ENCODE results near the gene ZNF749. TPM values are rescaled to one million over a fixed set of nuclear protein-coding genes. Genes with fewer than 3 reads are reported as not detected.

Gene ZNF749
- polyA plus RNA-seq, 1 donor from 2014 or later = 24.2 TPM

DNA sequence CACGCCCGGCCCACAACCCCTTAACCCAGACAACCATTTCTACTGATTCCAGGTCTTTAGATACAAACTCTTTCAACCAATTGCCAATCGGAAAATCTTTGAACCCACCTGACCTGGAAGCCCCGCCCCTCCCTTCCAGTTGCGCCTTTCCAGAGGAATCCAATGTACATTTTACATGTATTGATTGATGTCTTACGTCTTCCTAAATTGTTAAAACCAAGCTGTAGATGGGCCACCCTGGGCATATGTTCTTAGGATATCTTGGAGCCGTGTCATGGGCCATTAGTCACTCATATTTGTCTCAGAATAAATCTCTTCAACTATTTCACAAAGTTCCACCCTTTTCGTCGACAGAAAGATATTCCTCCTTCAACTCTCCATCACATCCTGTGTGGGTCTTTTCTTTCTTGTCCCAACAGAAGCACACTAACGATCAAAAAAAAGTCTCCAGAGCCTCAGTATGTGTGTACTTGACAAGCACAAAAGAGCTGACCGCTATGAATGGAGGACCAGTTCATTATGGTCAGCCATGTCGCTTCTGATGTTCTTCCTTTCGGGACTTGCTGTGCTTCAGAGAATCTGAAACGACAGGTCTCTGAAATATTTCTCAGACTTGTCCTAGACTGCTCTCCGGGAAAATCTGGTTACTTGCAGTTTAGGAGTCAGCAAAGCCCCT is 601 bp upstream of the ZNF749 start:
- Histone ChIP-seq H3K36me3 (ENCODE audit: insufficient read depth, low read length) (peaks cover 8% of the 10 kb centered on the region), H3K79me2 (replicated peaks; ENCODE audit: insufficient read depth, low read length) (peaks cover 37% of the 10 kb centered on the region), H3K9ac (ENCODE audit: low read length) (peak overlapping the region; percentile 64), H3K27ac (ENCODE audit: low read length) (peak overlapping the region; percentile 58), H3K4me3 (ENCODE audit: low read length) (peak overlapping the region; percentile 81), H3K4me2 (ENCODE audit: low read length) (peak overlapping the region; percentile 56), H2AFZ (ENCODE audit: low read depth, low read length) (peak overlapping the region; percentile 86), H3K27me3 (ENCODE audit: insufficient read depth, low read depth, low read length) (no peaks in the 10 kb centered on the region), H4K20me1 (ENCODE audit: insufficient read depth) (no peaks in the 10 kb centered on the region), H3K9me3 (ENCODE audit: low read length) (no peaks in the 10 kb centered on the region), H3F3A (ENCODE audit: insufficient read depth, low read length, poor library complexity, severe bottlenecking) (no peaks in the 10 kb centered on the region), H3K9me2 (ENCODE audit: insufficient read depth, low read length) (no peaks in the 10 kb centered on the region)
- TF ChIP-seq MXI1 (conservative IDR thresholded peaks at IDR 0.05; ENCODE audit: poor library complexity, severe bottlenecking) = no peak
- TF ChIP-seq EZH2 (IDR thresholded peaks at IDR 0.05; ENCODE audit: borderline replicate concordance, insufficient read depth, low read length, poor library complexity, severe bottlenecking) = no peak
- TF ChIP-seq, protein P1, sequence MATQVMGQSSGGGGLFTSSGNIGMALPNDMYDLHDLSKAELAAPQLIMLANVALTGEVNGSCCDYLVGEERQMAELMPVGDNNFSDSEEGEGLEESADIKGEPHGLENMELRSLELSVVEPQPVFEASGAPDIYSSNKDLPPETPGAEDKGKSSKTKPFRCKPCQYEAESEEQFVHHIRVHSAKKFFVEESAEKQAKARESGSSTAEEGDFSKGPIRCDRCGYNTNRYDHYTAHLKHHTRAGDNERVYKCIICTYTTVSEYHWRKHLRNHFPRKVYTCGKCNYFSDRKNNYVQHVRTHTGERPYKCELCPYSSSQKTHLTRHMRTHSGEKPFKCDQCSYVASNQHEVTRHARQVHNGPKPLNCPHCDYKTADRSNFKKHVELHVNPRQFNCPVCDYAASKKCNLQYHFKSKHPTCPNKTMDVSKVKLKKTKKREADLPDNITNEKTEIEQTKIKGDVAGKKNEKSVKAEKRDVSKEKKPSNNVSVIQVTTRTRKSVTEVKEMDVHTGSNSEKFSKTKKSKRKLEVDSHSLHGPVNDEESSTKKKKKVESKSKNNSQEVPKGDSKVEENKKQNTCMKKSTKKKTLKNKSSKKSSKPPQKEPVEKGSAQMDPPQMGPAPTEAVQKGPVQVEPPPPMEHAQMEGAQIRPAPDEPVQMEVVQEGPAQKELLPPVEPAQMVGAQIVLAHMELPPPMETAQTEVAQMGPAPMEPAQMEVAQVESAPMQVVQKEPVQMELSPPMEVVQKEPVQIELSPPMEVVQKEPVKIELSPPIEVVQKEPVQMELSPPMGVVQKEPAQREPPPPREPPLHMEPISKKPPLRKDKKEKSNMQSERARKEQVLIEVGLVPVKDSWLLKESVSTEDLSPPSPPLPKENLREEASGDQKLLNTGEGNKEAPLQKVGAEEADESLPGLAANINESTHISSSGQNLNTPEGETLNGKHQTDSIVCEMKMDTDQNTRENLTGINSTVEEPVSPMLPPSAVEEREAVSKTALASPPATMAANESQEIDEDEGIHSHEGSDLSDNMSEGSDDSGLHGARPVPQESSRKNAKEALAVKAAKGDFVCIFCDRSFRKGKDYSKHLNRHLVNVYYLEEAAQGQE (IDR thresholded peaks at IDR 0.05; ENCODE audit: borderline replicate concordance) = no peak
- no peak for TF ChIP-seq RAD21 (conservative IDR thresholded peaks at IDR 0.05)
- no peak for TF ChIP-seq TAF1 (IDR thresholded peaks at IDR 0.05; ENCODE audit: low read depth)
- no peak for TF ChIP-seq POLR2AphosphoS5 (IDR thresholded peaks at IDR 0.05)
- TF ChIP-seq, protein P2, sequence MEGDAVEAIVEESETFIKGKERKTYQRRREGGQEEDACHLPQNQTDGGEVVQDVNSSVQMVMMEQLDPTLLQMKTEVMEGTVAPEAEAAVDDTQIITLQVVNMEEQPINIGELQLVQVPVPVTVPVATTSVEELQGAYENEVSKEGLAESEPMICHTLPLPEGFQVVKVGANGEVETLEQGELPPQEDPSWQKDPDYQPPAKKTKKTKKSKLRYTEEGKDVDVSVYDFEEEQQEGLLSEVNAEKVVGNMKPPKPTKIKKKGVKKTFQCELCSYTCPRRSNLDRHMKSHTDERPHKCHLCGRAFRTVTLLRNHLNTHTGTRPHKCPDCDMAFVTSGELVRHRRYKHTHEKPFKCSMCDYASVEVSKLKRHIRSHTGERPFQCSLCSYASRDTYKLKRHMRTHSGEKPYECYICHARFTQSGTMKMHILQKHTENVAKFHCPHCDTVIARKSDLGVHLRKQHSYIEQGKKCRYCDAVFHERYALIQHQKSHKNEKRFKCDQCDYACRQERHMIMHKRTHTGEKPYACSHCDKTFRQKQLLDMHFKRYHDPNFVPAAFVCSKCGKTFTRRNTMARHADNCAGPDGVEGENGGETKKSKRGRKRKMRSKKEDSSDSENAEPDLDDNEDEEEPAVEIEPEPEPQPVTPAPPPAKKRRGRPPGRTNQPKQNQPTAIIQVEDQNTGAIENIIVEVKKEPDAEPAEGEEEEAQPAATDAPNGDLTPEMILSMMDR (IDR thresholded peaks at IDR 0.05; ENCODE audit: poor library complexity, severe bottlenecking) = no peak
- TF ChIP-seq EP300 (conservative IDR thresholded peaks at IDR 0.05; ENCODE audit: poor library complexity, severe bottlenecking) = no peak

DNA sequence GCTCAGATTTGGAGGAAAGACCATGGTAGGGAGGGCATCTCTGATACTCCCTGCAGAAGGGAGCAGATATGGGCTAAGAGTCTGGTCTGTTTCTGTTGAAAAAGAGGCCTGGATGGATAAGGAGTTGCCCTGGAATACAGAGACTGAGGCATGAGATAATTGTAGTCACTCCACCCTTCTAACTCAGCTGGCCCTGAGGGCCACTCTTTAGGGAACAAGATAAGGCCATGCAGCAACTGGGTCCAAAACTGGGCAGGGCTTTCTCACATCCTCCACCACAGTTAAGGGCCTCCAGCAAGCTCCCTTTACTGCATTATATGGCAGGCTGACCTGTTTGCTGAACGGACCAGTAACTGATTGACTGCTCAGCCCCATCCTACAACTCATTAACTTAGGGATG is 1.3 kb downstream of the ZNF749 start:
- H3K9ac ChIP-seq (ENCODE audit: low read length) = peak overlapping the region; percentile 81
- H3K36me3 ChIP-seq (ENCODE audit: insufficient read depth, low read length) = peaks cover 8% of the 10 kb centered on the region
- TF ChIP-seq, protein P2 (IDR thresholded peaks at IDR 0.05; ENCODE audit: poor library complexity, severe bottlenecking) = no peak
- TF ChIP-seq, protein P1 (IDR thresholded peaks at IDR 0.05; ENCODE audit: borderline replicate concordance) = no peak
- TF ChIP-seq EZH2 (IDR thresholded peaks at IDR 0.05; ENCODE audit: borderline replicate concordance, insufficient read depth, low read length, poor library complexity, severe bottlenecking) (no peak), SMC3 (conservative IDR thresholded peaks at IDR 0.05; ENCODE audit: poor library complexity) (no peak), POLR2AphosphoS5 (IDR thresholded peaks at IDR 0.05) (no peak), MXI1 (conservative IDR thresholded peaks at IDR 0.05; ENCODE audit: poor library complexity, severe bottlenecking) (no peak), TAF1 (IDR thresholded peaks at IDR 0.05; ENCODE audit: low read depth) (no peak), RAD21 (conservative IDR thresholded peaks at IDR 0.05) (no peak)
- H3K4me3 ChIP-seq (ENCODE audit: low read length) = peak overlapping the region; percentile 81
- H3K27ac ChIP-seq (ENCODE audit: low read length) = no peak overlapping the region
- H3K79me2 ChIP-seq (replicated peaks; ENCODE audit: insufficient read depth, low read length) = peaks cover 45% of the 10 kb centered on the region
- no peak overlapping the region for H2AFZ ChIP-seq (ENCODE audit: low read depth, low read length)
- H3K9me2 ChIP-seq (ENCODE audit: insufficient read depth, low read length) = no peaks in the 10 kb centered on the region
- no peaks in the 10 kb centered on the region for H3F3A ChIP-seq (ENCODE audit: insufficient read depth, low read length, poor library complexity, severe bottlenecking)
- H3K27me3 ChIP-seq (ENCODE audit: insufficient read depth, low read depth, low read length) = no peaks in the 10 kb centered on the region
- no peaks in the 10 kb centered on the region for H4K20me1 ChIP-seq (ENCODE audit: insufficient read depth)
- H3K4me2 ChIP-seq (ENCODE audit: low read length) = peak overlapping the region; percentile 71
- H3K9me3 ChIP-seq (ENCODE audit: low read length) = no peaks in the 10 kb centered on the region
